Osteoblast (primary cell): ENCODE results near the gene USP12. TPM values are rescaled to one million over a fixed set of nuclear protein-coding genes. Genes with fewer than 3 reads are reported as not detected.

ENCODE experiments used
- DNase-seq: peaks from one replicate; pipeline ENCODE4 v3.0.0; 2011; ENCODE audit warnings: low spot score, mixed read lengths; ENCODE audit not compliant: insufficient read length; ENCODE audit errors: missing footprints
- H2AFZ ChIP-seq: 2 replicates; pipeline ENCODE4 v1.6.0; 2011; ENCODE audit warnings: mild to moderate bottlenecking, low read length
- H3K27ac ChIP-seq: 2 replicates; pipeline ENCODE4 v1.5.1; 2011; ENCODE audit warnings: mild to moderate bottlenecking, low read depth, low read length, moderate library complexity
- H3K27me3 ChIP-seq: 2 replicates; pipeline ENCODE4 v1.6.0; 2012; ENCODE audit warnings: mild to moderate bottlenecking, control low read depth, inconsistent platforms, low read length, moderate library complexity; ENCODE audit not compliant: insufficient read depth
- H3K36me3 ChIP-seq: 2 replicates; pipeline ENCODE4 v1.5.1; 2011; ENCODE audit warnings: mild to moderate bottlenecking, low read length, control low read depth, moderate library complexity; ENCODE audit not compliant: insufficient read depth
- H3K4me1 ChIP-seq: 2 replicates; pipeline ENCODE4 v1.5.1; 2011; ENCODE audit warnings: mild to moderate bottlenecking, low read length, control low read depth, moderate library complexity; ENCODE audit not compliant: insufficient read depth
- H3K4me2 ChIP-seq: 2 replicates; pipeline ENCODE4 v1.6.0; 2011; ENCODE audit warnings: mild to moderate bottlenecking, low read length; ENCODE audit not compliant: insufficient read depth
- H3K4me3 ChIP-seq: fragments of 200-600 bp; sonication (generic); 3 replicates; pipeline ENCODE4 v1.5.1; 2012; ENCODE audit warnings: mild to moderate bottlenecking, low read length, inconsistent platforms; ENCODE audit not compliant: insufficient read depth
- H3K79me2 ChIP-seq: 2 replicates; pipeline ENCODE4 v1.6.0; 2012; ENCODE audit warnings: mild to moderate bottlenecking, low read length, control low read depth, inconsistent platforms; ENCODE audit not compliant: insufficient read depth
- H3K9me3 ChIP-seq: 2 replicates; pipeline ENCODE4 v1.5.1; 2011; ENCODE audit warnings: low read depth, low read length, control low read depth
- H4K20me1 ChIP-seq: 2 replicates; pipeline ENCODE4 v1.6.0; 2012; ENCODE audit warnings: mild to moderate bottlenecking, low read length, control low read depth; ENCODE audit not compliant: insufficient read depth
- total RNA-seq: library from RNA; depleted of rRNA; stranded (reverse); fragments of >200 nt; gene quantifications from 2 replicates; pipeline ENCODE4 v1.2.3, GENCODE V29; 2012
- TF ChIP-seq, protein P1 (sequence below): IDR thresholded peaks from 2 replicates; pipeline ENCODE4 v1.5.1; 2011; ENCODE audit warnings: mild to moderate bottlenecking, low read depth, low read length, moderate library complexity; ENCODE audit errors: extremely low read depth

USP12 gene
- total RNA-seq, 1 donor: 24.6 TPM

GRCh38 chr13:27043013-27043412 is 128.6 kb downstream of the USP12 start:
- peak overlapping the region; percentile 70 for H3K4me2 ChIP-seq
- peak overlapping the region; percentile 56 for H2AFZ ChIP-seq

DNA sequence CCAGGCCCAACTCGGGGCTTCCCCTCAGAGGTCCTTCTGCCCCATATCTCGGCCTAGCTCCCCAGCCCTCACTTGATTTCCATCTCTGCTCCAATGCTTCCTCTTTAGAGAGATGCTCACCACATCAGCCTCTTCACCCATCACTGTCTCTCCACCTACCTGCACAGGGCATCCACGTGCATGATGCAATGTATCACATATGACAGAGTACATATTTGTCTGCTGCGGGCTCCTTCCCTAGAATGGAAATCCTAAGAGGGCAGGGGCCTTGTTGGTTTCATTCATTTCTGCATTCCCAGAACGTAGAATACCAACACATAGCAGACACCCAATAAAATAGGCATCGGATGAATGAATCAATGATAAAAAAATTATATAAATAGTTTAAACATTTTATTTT is 130.3 kb downstream of the USP12 start:
- Histone ChIP-seq H3K4me3 (no peak overlapping the region), H3K4me1 (peaks cover 39% of the 10 kb centered on the region), H4K20me1 (no peaks in the 10 kb centered on the region), H3K36me3 (no peaks in the 10 kb centered on the region), H3K27ac (no peak overlapping the region), H3K79me2 (no peaks in the 10 kb centered on the region), H3K27me3 (no peaks in the 10 kb centered on the region), H2AFZ (no peak overlapping the region), H3K4me2 (no peak overlapping the region), H3K9me3 (no peaks in the 10 kb centered on the region)
- TF ChIP-seq, protein P1, sequence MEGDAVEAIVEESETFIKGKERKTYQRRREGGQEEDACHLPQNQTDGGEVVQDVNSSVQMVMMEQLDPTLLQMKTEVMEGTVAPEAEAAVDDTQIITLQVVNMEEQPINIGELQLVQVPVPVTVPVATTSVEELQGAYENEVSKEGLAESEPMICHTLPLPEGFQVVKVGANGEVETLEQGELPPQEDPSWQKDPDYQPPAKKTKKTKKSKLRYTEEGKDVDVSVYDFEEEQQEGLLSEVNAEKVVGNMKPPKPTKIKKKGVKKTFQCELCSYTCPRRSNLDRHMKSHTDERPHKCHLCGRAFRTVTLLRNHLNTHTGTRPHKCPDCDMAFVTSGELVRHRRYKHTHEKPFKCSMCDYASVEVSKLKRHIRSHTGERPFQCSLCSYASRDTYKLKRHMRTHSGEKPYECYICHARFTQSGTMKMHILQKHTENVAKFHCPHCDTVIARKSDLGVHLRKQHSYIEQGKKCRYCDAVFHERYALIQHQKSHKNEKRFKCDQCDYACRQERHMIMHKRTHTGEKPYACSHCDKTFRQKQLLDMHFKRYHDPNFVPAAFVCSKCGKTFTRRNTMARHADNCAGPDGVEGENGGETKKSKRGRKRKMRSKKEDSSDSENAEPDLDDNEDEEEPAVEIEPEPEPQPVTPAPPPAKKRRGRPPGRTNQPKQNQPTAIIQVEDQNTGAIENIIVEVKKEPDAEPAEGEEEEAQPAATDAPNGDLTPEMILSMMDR: no peak
- DNase-seq: no peak

More at GRCh38 chr13:27043013-27043412, 128.6 kb downstream of the USP12 start:
- Histone ChIP-seq H3K9me3 (no peaks in the 10 kb centered on the region), H3K79me2 (no peaks in the 10 kb centered on the region), H3K27me3 (no peaks in the 10 kb centered on the region), H3K4me1 (peaks cover 33% of the 10 kb centered on the region), H3K36me3 (no peaks in the 10 kb centered on the region), H4K20me1 (no peaks in the 10 kb centered on the region), H3K4me3 (no peak overlapping the region), H3K27ac (peak overlapping the region; percentile 81)
- peak; percentile 94 for DNase-seq
- TF ChIP-seq, protein P1: no peak

DNA sequence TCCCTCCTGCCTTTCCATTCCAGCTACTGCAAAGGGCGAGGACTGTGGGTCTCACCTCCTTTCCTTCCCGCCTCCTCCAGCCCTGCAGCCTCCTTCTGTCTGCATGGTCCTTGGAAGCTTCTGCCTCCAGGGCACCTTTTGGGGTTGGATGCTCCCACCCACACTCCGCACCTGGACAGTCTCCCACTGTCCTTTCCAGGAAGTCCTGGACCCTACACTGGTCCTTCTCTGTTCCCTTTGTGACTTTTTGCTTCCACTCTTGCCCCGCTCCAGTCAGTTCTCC is 130.8 kb downstream of the USP12 start:
- Histone ChIP-seq H2AFZ (peak overlapping the region; percentile 53), H3K4me2 (peak overlapping the region; percentile 56), H3K9me3 (no peaks in the 10 kb centered on the region), H3K4me3 (no peak overlapping the region), H3K27ac (peak overlapping the region; percentile 58), H3K27me3 (no peaks in the 10 kb centered on the region), H3K4me1 (peaks cover 43% of the 10 kb centered on the region), H3K36me3 (no peaks in the 10 kb centered on the region), H3K79me2 (no peaks in the 10 kb centered on the region), H4K20me1 (no peaks in the 10 kb centered on the region)
- TF ChIP-seq, protein P1: no peak
- no peak for DNase-seq

- DNase-seq: no peak
- Histone ChIP-seq H3K27me3 (no peaks in the 10 kb centered on the region), H2AFZ (peak overlapping the region; percentile 53), H3K9me3 (no peaks in the 10 kb centered on the region), H3K4me3 (no peak overlapping the region), H3K27ac (peak overlapping the region; percentile 58), H3K4me2 (no peak overlapping the region), H3K4me1 (peaks cover 43% of the 10 kb centered on the region), H4K20me1 (no peaks in the 10 kb centered on the region), H3K79me2 (no peaks in the 10 kb centered on the region), H3K36me3 (no peaks in the 10 kb centered on the region)
- TF ChIP-seq, protein P1: no peak
Observed at GRCh38 chr13:27039171-27039701, 132.4 kb downstream of the USP12 start.
